22Rv1 (cell line): ENCODE results near the gene UBD.

Experiments used
- ZFX ChIP-seq: fragments of 450-650 bp; IDR thresholded peaks from 2 replicates; pipeline ENCODE4 v1.6.1; 2017; ENCODE audit warnings: antibody characterized with exemption, borderline replicate concordance
- TF ChIP-seq, protein P1 (sequence below): fragments of 450-650 bp; IDR thresholded peaks from 2 replicates; pipeline ENCODE4 v1.5.1; 2017; ENCODE audit warnings: mild to moderate bottlenecking

GRCh38 chr6:29566856-29567255, 7.3 kb upstream of the UBD start:
- TF ChIP-seq, protein P1, sequence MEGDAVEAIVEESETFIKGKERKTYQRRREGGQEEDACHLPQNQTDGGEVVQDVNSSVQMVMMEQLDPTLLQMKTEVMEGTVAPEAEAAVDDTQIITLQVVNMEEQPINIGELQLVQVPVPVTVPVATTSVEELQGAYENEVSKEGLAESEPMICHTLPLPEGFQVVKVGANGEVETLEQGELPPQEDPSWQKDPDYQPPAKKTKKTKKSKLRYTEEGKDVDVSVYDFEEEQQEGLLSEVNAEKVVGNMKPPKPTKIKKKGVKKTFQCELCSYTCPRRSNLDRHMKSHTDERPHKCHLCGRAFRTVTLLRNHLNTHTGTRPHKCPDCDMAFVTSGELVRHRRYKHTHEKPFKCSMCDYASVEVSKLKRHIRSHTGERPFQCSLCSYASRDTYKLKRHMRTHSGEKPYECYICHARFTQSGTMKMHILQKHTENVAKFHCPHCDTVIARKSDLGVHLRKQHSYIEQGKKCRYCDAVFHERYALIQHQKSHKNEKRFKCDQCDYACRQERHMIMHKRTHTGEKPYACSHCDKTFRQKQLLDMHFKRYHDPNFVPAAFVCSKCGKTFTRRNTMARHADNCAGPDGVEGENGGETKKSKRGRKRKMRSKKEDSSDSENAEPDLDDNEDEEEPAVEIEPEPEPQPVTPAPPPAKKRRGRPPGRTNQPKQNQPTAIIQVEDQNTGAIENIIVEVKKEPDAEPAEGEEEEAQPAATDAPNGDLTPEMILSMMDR: no peak
- TF ChIP-seq ZFX: no peak
